ENCODE data around the gene ATG5.

The ATG5 gene

GRCh38 chr6:106149472-106150069 lies 176.0 kb downstream of the ATG5 start:
- no peak for FAIRE-seq

- no peak for FAIRE-seq
These were observed 178.1 kb downstream of the ATG5 start for GRCh38 chr6:106147476-106147875.

GRCh38 chr6:106146852-106147351 lies 178.7 kb downstream of the ATG5 start:
- no peak for FAIRE-seq

- FAIRE-seq: no peak
These were observed 179.8 kb downstream of the ATG5 start for GRCh38 chr6:106145741-106146227.

- no peak for FAIRE-seq
These were observed 180.4 kb downstream of the ATG5 start for GRCh38 chr6:106145144-106145543.

- no peak for FAIRE-seq
These were observed 181.9 kb downstream of the ATG5 start for GRCh38 chr6:106143665-106144064.

GRCh38 chr6:106142876-106143431 lies 182.6 kb downstream of the ATG5 start:
- no peak for FAIRE-seq

- FAIRE-seq: no peak
These were observed 183.9 kb downstream of the ATG5 start for GRCh38 chr6:106141441-106142237.

- FAIRE-seq: no peak
These were observed 187.4 kb downstream of the ATG5 start for GRCh38 chr6:106138151-106138550.

- FAIRE-seq: no peak
These were observed 188.7 kb downstream of the ATG5 start for GRCh38 chr6:106136845-106137244.

GRCh38 chr6:106135911-106136571 lies 189.5 kb downstream of the ATG5 start:
- no peak for FAIRE-seq

- FAIRE-seq: no peak
These were observed 190.5 kb downstream of the ATG5 start for GRCh38 chr6:106134906-106135634.

All from G401.6 (cell line).